Measurements from ENCODE around the gene SLITRK3. TPM values are rescaled to one million over a fixed set of nuclear protein-coding genes. Genes with fewer than 3 reads are reported as not detected.

SLITRK3 gene
- polyA plus RNA-seq, 1 experiment = not detected

GRCh38 chr3:165217739-165218138 is 21.6 kb upstream of the SLITRK3 start:
- CTCF ChIA-PET = no interaction called here

DNA sequence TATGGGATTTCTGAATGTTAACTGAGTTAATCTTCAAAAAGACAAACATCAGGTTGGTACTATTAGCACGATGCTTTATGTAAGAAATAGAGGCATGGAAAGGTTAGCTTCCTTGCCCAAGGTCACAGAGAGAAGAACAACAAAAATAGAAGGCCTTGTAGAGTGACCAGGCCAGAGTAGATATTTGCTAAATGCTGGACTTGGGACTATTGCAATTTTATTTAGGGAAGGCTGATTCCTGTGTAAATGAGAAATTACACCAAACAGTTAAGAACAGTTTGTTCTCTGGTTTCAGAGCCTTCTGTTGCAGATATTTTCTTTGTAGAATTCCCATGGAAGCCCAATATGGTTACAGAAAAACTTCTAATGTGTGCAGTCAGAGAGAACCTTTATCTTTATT is 16.4 kb upstream of the SLITRK3 start:
- ChIA-PET POLR2A (no interaction called here), CTCF (no interaction called here)
- Histone ChIP-seq H3K36me3 (ENCODE audit: control insufficient read depth, insufficient read depth, low read length) (no peaks in the 10 kb centered on the region), H3K27me3 (ENCODE audit: control insufficient read depth, insufficient read depth, low read length) (no peaks in the 10 kb centered on the region), H3K4me3 (ENCODE audit: low read depth, low read length) (no peak overlapping the region)
- no peak for DNase-seq (ENCODE audit: low read depth)
- TF ChIP-seq, protein P1, sequence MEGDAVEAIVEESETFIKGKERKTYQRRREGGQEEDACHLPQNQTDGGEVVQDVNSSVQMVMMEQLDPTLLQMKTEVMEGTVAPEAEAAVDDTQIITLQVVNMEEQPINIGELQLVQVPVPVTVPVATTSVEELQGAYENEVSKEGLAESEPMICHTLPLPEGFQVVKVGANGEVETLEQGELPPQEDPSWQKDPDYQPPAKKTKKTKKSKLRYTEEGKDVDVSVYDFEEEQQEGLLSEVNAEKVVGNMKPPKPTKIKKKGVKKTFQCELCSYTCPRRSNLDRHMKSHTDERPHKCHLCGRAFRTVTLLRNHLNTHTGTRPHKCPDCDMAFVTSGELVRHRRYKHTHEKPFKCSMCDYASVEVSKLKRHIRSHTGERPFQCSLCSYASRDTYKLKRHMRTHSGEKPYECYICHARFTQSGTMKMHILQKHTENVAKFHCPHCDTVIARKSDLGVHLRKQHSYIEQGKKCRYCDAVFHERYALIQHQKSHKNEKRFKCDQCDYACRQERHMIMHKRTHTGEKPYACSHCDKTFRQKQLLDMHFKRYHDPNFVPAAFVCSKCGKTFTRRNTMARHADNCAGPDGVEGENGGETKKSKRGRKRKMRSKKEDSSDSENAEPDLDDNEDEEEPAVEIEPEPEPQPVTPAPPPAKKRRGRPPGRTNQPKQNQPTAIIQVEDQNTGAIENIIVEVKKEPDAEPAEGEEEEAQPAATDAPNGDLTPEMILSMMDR (IDR thresholded peaks at IDR 0.05; ENCODE audit: insufficient read depth, low read depth, low read length) = no peak

More at GRCh38 chr3:165217739-165218138, 21.6 kb upstream of the SLITRK3 start:
- Histone ChIP-seq H3K36me3 (ENCODE audit: control insufficient read depth, insufficient read depth, low read length) (no peaks in the 10 kb centered on the region), H3K27me3 (ENCODE audit: control insufficient read depth, insufficient read depth, low read length) (no peaks in the 10 kb centered on the region), H3K4me3 (ENCODE audit: low read depth, low read length) (no peak overlapping the region)
- TF ChIP-seq, protein P1 (IDR thresholded peaks at IDR 0.05; ENCODE audit: insufficient read depth, low read depth, low read length) = no peak
- no peak for DNase-seq (ENCODE audit: low read depth)
- POLR2A ChIA-PET = no interaction called here

DNA sequence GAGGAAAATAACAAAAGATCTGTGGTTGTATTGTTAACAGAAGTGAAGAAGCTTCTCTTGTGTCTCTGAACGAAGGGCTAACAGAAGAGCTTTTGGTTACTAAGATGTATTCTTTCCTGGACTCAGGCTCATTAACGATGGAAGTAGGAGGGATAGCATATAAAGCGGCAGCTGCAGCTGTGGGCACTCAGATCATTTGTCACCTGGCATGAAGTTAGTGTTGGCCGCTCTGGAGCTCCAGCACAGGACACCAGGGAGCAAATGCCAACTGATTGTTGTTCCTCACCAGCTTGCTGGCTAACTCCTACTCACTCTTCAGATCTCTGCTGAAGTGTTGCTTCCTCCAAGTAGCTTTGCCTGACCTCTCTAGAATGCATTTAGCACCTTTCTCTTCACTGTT is 15.5 kb upstream of the SLITRK3 start:
- Histone ChIP-seq H3K36me3 (ENCODE audit: control insufficient read depth, insufficient read depth, low read length) (no peaks in the 10 kb centered on the region), H3K4me3 (ENCODE audit: low read depth, low read length) (no peak overlapping the region), H3K27me3 (ENCODE audit: control insufficient read depth, insufficient read depth, low read length) (no peaks in the 10 kb centered on the region)
- no peak for DNase-seq (ENCODE audit: low read depth)
- CTCF ChIA-PET = no interaction called here
- TF ChIP-seq, protein P1 (IDR thresholded peaks at IDR 0.05; ENCODE audit: insufficient read depth, low read depth, low read length) = no peak
- POLR2A ChIA-PET = no interaction called here

DNA sequence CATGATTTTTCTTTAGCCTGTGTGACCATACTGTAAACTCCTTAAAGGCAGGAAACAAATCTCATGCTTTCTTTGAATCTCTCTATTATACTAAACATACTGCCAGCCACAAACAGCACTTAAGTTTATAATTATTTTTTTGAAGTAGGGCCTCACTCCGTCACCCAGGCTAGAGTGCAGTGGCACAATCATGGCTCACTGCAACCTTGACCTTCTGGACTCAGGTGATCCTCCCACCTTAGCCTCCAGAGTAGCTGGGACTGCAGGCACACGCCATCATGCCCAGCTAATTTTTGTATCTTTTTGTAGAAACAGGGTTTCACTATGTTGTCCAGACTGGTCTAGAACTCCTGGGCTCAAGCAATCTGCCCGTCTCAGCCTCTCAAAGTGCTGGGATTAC is 14.5 kb upstream of the SLITRK3 start:
- POLR2A ChIA-PET = no interaction called here

GRCh38 chr3:165210132-165210531 is 13.9 kb upstream of the SLITRK3 start:
- H3K4me3 ChIP-seq (ENCODE audit: low read depth, low read length) = no peak overlapping the region
- DNase-seq (ENCODE audit: low read depth) = no peak
- H3K27me3 ChIP-seq (ENCODE audit: control insufficient read depth, insufficient read depth, low read length) = no peaks in the 10 kb centered on the region
- CTCF ChIA-PET = no interaction called here
- TF ChIP-seq, protein P1 (IDR thresholded peaks at IDR 0.05; ENCODE audit: insufficient read depth, low read depth, low read length) = no peak
- H3K36me3 ChIP-seq (ENCODE audit: control insufficient read depth, insufficient read depth, low read length) = no peaks in the 10 kb centered on the region
- POLR2A ChIA-PET = no interaction called here

More for the DNA sequence above, 14.5 kb upstream of the SLITRK3 start:
- H3K4me3 ChIP-seq (ENCODE audit: low read depth, low read length) = no peak overlapping the region
- CTCF ChIA-PET = no interaction called here
- no peaks in the 10 kb centered on the region for H3K36me3 ChIP-seq (ENCODE audit: control insufficient read depth, insufficient read depth, low read length)
- H3K27me3 ChIP-seq (ENCODE audit: control insufficient read depth, insufficient read depth, low read length) = no peaks in the 10 kb centered on the region
- DNase-seq (ENCODE audit: low read depth) = no peak
- TF ChIP-seq, protein P1 (IDR thresholded peaks at IDR 0.05; ENCODE audit: insufficient read depth, low read depth, low read length) = no peak

Measured in BJ (cell line).